Activated CD8-positive, alpha-beta memory T cell treated with anti-CD3 and anti-CD28 coated beads for 24 hours (primary cell): ENCODE measurements around the gene THADA.

ENCODE experiments used
- DNase-seq: peaks from one replicate; pipeline ENCODE4 v3.0.0-alpha.2; 2020

The THADA gene

DNA sequence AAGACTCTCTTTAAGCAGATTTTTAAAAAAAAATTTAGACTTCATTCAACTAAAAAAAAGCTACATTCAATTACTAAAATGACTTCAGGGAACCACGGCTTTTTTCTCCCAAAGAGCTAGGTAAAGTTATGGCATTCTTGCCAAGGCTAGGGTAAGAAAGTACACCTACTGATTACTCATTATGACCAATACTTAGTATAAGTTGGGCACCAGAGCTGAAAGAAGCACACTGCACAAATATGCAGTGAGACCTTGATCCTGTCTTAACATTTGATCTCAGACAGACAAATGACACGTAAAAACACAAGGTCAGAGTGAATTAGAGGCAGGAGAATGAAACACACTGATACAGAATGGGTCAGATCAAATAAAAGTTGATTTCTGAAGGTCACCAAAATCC is 88.7 kb downstream of the THADA start:
- no peak for DNase-seq

DNA sequence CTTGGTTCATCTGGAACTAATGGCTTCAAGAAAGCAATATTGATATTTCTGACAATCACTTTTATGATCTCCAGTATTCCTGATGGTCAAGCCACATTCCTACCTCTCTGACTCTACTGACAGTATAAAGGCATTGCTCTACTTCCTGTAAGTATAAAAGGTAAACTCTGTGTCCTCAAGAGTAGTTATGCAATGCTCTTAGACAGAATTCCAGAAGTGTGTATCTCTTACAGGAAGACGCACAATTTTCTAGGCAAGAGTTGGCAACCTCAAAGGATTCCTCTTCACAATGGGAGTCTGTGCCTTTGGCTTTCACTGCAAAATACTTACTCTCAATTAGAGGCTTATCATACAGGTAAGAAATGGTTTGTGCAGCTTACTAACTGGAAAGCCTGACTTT is 100.1 kb downstream of the THADA start:
- no peak for DNase-seq

DNA sequence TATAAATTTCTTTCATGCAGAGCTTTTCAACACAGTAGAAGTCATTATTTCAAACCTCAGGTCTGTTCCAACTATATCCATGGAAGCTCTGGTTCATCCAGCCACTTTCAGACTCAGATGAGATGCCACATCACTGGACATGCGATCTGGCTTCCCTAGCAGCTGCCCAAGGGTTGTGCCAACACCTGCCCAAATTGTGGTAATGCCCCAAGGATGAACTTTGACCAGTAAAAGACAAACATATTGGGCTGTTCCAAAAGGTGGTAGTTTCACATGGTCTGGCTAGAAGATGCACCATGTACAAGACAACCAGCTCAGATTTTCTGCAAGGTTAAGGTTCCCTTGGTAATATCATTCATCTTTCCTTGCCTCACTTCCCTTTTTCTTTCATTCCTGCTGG is 101.9 kb downstream of the THADA start:
- no peak for DNase-seq

- no peak for DNase-seq
These were observed 104.7 kb downstream of the THADA start for GRCh38 chr2:43491065-43491639.

DNA sequence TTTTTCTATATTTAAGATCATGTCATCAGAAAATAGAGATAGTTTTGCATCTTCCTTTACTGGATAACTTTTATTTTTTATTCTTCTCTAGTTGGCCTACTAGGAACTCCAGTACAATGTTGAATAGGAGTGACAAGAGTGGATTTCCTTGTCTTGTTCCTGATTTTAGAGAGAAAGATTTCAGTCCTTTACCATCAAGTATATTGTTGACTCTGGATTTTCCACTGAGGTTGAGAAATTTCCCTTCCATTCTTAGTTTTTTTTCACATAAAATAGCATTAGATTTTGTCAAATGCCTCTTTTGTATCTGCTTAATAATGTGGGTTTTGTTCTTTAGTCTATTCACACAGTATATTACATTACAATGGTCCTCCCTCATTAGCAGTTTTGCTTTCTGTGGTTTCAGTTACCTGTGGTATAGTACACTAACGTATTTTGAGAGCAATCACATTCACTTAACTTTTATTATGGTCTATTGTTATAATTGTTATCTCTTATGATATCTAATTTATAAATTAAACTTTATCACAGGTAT is 105.5 kb downstream of the THADA start:
- DNase-seq: no peak

GRCh38 chr2:43488737-43489136 is 107.1 kb downstream of the THADA start:
- DNase-seq: no peak

DNA sequence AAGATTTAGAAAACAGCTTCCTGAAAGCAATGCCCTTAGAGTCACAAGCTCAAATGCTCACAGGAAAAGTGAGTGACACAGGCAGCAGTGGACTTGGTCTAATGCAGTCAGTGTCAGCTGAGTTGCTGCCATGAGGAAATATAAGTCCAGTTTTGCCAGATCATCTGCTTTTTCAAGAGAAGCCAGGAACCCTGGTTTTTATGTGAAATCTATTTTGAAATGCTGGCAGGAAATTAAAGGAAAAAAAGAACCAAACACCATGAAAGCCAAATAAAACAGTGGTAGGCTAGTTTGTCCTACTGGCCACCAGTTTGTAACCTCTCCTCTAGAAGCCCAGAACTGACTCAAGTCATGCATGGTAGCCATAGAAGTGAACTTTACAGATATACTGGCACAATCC is 109.2 kb downstream of the THADA start:
- no peak for DNase-seq

GRCh38 chr2:43484323-43484930 is 111.4 kb downstream of the THADA start:
- no peak for DNase-seq

DNA sequence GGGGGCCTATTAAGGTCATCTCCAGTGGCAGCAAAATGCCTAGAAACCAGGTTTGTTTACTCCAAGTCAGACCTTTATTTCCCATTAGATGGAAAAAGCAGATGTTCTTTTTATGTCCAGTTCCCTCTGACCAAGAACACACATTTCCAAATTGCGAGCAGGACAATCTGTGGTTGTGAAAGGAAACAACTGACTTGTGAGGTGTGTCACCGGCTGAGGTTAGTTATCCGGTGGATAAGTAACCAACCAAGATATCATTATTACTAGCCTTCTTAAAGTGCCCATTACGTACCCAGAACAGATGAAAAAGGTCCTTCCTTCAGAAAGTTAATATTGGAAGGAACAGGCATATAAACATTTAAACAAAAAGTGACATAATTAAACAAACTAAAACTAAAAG is 112.9 kb downstream of the THADA start:
- no peak for DNase-seq

- DNase-seq: no peak
These were observed 113.8 kb downstream of the THADA start for GRCh38 chr2:43481927-43482542.

DNA sequence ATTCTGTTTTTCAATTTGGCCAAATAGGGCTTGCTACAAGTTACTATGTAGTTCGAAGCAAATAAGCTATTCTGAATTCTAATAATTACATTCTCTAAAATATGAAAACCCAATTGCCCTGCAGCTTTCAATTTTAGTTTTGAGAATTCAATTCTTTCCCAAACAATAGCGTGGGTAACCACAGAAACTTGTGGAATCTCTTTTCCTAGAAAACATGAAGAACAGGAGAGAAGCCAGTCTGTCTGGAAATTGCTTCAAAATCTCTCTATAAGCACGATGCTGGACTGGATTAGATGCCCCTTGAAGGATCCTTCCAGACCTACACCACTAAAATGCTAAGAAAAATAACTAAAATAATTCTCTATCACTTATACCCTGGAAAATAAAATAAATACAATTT is 115.0 kb downstream of the THADA start:
- DNase-seq: no peak

- DNase-seq: no peak
These were observed 117.3 kb downstream of the THADA start for GRCh38 chr2:43478412-43479086.

GRCh38 chr2:43475922-43476321 is 119.9 kb downstream of the THADA start:
- DNase-seq: no peak

GRCh38 chr2:43475137-43475846 is 120.5 kb downstream of the THADA start:
- DNase-seq: no peak

DNA sequence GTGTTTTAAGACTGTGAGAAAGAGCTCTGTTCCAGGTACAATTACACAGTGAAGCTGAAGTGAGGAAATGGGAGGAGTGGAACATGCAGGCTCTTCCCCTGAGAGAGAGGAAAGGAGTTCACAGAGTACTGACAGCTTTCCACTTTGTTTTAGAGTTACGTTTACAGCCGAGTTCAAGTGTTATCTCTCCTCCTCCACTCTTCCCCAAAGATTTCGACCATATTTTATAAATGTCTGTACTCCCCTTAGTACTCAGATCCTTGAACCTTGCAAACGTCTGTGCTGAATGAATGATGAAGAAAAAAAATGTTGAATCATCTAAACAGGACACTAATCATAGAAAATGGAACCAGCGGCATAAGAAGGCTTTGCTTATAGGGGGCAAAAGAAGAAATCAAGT is 121.6 kb downstream of the THADA start:
- DNase-seq: no peak

- no peak for DNase-seq
These were observed 122.1 kb downstream of the THADA start for GRCh38 chr2:43473767-43474166.

DNA sequence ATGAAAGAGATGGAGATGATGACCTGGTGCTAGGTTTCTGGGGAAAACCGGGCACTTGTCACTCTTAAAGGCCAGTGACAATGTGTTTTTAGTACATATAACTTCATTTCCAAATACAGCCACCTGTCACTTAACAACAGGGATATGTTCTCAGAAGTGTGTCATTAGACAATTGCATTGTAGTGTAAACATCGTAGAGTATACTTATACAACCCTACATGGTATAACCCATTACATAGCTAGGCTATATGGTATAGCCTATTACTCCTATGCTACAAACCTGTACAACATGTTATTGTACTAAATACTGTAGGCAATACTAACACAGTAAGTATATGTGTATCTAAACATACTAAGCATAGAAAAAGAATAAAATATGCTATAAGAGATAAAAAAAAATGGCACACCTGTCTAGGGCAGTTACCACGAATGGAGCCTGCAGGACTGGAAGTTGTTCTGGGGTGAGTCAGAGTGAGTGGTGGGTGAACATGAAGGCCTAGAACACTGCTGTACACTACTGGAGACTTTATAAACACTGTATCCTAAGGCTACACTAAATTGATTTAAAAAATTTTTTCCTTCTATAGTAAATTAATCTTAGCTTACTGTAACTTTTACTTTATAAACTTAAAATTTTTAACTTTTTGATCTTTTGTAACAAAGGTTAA is 123.2 kb downstream of the THADA start:
- no peak for DNase-seq

DNA sequence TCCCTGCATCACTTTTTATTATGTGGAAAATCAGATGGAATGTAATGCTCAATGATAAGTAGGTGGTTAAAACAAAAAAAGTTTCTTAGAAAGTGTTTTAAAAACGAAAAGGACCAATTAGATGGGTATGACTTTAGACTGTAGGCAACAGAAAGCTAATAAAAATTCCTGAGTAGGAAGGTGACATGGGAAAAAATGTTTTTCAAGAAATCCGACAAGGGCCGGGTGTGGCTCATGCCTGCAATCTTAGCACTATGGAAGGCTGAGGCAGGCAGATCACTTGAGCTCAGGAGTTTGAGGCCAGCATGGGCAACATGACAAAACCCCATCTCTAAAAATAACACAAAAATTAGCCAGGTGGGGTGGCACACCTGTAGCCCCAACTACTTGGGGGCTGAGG is 126.1 kb downstream of the THADA start:
- DNase-seq: no peak

GRCh38 chr2:43469094-43469493 is 126.7 kb downstream of the THADA start:
- no peak for DNase-seq

GRCh38 chr2:43467891-43468290 is 127.9 kb downstream of the THADA start:
- no peak for DNase-seq

GRCh38 chr2:43465234-43465633 is 130.6 kb downstream of the THADA start:
- no peak for DNase-seq

DNA sequence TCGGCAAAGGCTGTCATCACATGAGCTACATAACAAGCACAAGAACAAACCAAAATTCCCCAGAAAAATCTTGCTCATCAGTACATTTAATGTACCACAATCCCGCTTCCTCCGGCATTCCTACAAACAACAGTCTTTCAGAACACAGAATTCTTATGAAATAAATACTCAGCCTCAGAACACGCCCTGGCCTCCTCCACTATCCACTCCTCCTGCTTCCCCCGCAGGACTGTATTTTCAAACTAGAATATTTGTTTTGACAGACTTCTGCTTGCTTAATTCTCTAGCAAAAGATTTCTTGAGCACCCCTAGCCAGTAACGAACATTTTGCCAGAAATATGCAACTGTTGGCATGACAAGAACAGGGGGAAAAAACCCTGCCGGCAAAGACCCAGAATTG is 131.2 kb downstream of the THADA start:
- no peak for DNase-seq
